CD4-positive, alpha-beta T cell treated with Interleukin-17A for 4 hours (primary cell): ENCODE data around the gene TECPR1.
"Not testable (repeated sequence)": the region's sequence is repeated elsewhere in the genome, so short reads cannot be mapped to it uniquely, and the experiment has no call there.

Experiments
- DNase-seq: peaks from one replicate; pipeline ENCODE4 v3.0.0-alpha.2; 2020; ENCODE audit warnings: mixed read lengths

Gene TECPR1

DNA sequence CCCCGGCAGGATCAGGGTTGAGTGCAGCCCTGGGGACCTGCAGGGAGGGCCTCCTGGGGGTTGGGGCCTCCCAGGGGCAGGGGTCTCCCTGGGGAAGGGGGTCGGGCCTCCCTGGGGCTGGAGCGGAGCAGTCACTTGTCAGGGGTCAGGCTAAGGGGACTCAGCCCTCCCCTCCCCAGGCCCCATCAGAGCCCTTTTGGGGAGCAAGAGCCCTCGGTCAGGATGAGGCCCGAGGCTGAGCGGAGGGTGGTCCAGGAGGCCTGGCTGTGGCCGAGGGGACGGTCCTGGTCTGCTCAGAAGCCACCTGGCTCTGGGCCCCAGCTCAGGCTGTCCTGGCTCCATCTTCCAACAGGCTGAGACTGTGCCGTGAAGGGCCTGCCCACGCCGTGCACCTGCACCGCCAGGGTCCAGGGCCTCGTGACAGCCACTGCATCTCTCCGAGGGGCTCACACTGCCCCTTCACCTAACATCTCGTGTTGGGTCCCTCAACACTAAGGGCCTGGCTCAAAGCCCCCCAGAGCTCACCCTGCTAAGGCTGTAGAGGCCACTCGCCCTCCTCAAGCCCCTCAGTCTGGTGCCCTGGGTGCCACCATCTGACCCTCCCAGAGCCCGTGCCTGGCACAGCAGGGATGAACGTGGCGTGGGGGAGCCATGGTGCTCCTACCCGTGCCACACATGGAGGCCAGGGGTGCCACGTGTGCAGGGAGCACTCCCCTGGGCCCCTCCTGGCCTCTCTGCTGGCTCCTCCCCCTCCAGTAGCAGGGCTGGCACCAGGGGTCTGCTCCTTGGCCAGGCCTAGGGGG, 27.9 kb downstream of the TECPR1 start:
- no peak for DNase-seq

DNA sequence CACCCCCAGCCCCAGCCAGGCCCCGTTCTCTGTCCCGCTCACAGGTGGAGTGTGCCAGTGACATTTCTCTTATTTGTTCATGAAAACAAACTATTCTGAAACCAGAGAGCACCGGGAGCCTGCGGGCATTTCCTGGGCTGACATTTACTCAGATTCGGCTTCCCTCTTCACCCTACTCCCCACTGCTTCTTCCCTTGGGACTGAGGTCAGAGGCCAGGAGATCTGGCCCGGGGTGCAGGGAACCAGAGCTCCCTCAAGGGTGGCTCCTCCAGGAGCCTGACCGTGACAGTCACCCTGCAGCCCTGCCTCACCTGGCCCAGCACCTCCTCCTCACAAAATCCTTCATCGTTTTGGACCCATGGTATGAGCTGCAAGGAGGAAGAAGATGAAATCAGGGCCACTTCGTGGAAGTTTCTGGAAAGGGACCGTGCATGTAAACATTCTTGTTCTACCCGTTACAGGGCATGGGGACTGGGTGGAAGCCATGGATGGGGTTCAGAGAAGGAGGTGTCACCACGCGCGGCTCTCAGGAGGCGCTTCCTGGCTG, 28.6 kb downstream of the TECPR1 start:
- DNase-seq = no peak

DNA sequence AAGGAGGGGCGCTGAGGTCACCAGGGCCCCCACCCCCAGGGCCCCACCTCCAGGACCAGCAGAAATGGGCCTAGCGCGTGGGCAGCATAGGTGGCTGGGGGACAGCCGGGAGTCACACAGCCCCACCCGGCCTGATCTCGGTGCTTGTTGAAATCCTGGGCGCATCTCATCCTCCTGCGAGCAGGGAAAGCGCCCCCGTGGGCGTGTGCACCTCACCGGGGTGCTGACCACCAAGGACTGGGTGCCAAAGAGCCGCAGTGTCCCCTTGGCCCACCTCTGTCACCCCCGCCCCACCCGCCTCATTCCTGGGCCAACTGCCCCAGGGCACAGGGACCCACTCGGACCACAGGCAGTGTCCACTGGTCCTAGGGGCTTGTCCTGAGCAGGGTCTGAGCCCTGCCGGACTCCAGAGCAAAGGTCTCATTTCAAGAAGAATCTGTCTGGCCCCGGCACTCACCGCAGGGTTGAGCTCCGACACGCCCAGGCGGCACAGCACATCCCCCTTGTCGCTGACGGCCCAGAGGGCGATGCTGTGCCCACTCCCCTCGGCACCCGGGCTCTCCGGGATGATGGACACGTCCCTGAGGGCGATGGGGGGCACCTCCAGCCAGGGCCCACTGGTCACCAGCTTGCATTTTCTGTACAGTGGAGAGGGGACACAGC, 29.4 kb downstream of the TECPR1 start:
- DNase-seq = no peak

DNA sequence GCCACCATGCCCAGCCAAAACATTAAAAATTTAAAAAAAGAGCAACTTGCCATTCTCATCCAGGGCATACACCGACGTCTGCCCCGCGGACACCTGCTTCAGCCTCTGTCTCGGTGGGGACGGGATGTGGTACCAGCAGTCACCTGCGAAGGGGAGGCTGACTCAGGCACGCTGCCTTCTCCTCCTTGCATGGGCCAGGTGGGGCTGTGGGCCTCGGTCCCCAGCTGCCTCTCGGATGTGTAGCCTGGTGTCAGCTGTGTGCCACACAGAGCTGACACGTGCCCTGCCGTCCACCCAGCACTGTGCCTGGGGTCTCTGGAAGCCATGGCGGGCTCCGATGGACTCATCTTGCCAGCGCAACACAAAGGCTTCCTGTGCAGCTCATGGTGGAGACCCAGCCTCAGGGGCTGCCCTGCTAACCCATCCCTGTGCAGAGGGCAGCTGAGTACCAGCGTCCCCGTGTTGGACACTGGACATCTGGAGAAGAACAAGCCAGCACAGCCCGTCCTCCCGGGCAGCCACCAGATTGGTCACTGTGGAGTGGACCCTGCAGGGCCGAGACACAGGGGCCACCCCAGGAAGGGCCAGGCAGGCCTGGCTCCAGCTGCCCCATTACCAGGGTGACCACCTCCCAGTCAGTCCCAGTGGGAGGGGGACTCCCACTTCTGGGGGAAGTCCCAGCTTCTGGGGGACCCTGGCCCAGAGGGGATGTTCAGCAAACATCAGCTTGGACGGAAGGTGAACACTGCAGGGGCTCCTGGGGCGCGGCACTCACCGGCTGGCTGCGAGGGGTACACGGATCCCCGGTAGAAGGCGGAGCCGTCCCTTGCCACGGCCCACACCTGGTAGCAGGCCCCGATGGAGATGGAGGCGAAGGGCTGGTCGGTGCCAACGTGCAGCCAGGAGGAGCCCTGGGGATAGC, 30.2 kb downstream of the TECPR1 start:
- no peak for DNase-seq

DNA sequence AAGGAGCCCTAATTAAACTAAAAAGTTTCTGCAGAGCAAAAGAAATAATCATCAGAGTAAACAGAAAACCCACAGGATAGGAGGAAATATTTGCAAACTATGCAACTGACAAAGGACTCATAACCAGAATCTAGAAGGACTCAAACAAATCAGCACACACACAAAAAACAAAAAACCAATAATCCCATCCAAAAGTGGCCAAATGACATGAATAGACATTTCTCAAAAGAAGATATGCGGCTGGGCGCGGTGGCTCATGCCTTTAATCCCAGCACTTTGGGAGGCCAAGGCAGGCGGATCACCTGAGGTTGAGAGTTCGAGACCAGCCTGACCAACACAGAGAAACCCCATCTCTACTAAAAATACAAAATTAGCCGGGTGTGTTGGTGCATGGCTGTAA, 32.6 kb downstream of the TECPR1 start:
- not testable (repeated sequence) for DNase-seq

DNA sequence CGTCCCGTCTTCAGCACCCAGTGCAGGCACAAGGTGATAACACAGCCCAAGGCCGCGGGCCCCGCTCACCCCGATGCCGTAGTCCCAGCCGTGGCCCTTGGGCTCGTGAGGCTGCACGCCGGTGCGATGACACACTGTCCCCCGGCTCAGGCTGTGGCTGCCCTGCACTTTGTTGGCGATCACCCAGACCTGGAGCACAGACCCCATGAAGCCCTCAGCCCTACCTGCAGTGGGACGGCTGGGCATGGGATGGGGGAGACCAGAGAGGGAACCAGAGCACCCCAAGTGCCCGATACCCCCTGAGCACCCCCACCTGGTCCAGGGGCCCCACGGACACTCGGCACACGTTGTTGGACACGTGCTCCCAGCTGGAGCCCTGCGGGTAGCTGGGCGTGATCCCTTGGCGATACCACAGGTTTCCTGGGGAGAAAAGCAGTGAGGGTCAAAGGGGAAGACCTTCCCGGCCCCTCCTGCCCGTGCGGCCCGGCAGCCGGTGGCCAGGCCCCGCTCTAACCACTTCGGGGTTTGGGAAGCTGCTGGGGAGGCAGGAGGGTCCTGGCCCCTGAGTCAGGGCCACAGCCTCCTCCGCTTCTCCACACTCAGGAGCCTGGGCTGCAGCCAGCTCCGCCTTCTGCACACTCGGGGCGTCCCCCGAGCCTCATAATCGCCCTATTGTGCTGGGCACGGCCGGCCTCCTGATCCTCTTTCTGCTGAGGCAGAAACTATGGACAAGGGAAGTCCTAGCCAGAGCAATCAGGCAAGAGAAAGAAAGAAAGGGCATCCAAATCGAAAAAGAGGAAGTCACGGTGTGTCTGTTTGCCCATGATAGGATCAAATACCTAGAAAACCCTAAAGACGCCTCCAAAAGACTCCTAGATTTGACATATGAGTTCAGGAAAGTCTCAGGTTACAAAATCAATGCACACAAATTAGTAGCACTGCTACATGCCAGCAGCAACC, 34.1 kb downstream of the TECPR1 start:
- DNase-seq = no peak

DNA sequence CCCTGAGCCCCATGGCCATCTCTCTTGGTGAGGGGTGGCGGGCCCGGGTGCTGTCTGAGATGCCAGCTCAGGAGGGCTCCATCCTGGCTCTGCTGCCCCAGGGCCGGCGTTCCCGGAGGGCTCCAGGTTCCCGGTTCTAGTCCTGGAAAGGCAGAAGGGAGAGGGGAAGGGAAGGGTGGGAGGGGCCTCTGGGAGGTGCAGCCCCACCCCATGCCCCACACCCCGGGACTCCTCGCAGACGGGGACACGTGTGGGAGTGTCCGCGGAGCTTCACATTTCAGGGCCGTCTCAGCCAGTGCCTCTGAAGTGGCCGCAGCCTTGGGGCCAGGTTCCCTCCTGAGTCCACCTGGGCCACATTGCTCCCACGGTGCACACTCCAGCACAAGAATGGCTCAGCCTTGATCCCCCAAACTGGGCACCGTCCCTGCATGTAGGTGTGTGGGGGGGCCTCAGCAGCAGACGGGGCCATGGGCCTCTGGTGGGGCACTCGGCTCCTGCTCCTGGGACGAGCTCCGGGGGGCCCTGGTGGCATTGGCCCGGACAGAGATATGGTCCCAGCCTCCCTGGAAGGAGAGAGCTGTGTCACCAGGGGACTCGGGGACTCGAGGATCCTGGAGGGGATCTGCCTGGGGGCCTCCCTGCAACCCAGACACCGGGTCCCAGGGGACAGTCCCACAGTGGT, 35.0 kb downstream of the TECPR1 start:
- DNase-seq = no peak

DNA sequence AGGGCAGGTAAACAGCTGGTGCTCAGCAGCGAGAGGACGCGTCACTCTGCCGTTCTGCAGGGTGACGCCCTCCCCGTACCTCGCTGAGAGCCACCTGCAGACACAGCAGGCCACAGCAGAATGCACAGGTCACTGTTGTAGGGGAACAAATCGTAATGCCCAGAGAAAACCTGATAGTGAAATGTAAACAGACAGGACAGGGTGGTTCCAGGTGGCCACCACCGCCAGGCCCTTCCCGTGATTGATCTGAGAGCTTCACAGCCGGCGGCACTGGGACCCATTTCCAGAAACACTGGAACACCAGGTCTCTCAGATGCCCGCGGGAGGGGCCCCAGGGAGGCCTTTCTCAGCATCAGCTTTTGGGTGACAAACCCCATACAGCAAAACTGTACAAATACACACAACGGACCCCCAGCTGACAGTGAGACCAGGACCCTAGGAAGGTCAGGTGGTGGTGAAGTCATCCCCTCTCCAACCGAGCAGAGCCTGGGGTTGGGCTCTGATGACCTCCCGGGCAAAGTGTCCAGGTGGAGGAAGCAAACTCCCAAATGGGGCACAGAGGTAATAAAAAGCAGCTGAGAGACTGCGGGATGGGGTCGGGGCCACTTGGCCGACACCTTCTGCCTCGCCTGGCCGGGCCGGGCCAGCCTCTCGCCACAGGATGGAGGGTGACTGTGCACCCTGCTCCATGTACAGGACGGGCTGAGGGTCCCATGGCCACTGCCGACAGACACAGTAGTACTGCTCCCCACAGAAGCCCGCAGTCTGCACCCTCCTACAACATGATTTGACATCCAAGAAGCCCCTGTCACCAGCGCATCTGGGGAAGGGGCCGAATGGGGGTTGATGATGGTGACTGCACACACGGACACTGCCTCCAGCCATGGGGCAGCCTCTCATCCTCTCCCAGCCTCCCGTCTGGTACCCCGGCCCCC, 36.2 kb downstream of the TECPR1 start:
- DNase-seq = no peak

DNA sequence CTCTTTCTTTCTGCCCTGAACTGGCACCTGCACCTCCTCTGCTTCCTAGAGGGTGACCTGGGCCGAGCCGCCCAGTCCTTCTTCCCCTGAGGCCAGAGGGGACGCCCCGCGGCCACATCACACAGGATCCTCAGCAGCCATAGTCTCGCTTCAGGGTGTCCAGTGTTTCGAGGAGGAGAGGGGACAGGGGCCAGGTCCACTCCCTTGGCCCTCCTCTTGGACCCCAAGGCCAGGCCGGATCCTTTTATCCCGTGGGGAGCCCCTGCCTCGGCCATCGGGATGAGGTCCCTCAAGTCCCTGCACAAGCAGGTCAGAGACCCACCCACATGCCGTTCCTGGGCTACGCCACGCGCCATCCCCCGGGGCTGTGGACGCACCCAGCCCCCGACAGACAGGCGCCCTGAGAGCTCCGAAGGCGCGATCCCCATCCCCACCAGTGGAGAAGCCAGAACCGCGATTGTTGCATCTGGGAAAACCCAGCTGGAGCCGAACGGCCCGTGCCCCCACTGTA, 37.2 kb downstream of the TECPR1 start:
- DNase-seq = no peak

DNA sequence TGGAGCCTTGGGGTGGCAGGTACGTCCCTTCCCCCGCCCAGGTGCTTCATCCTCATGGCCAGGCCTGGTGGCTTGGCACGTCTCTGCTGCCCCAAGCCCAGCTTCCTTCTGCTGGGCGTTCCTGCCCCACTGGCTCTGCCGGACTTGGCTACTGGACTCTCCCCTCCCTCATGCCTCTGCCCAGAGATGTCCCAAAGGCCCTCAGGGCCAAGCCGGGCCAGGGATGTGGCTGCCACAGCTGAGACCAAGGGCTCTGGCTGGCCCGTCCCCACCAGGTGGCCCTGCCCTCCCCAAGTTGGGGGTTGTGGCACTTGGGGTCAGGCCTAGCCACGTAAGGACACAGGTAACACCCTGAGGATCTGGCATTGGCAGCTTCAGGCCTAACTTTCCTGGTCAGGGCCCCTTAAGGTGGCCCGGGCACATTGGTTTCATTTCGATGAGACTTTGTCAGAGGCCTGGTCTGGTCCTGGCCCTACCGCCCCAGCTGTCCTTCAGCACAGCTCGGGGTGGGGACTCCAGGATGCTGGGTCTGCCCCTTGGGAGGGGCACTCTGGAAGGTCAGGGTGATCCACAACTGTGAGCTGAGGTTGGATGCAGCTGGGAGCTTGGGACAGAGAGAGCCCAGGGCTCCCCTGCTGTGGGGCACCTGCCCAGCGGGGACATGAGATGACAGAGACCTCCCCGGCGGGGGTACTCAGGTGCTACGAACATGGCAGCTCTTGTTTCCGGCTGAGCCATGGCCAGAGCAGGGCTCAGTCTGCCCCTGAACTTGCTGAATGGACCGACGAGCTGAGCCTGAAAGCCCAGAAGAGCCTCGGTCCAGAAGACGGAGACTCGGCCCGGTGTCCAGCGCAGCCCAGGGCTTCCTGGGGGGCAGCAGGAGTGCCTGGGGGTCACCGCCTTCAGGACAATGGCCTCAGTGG, 37.9 kb downstream of the TECPR1 start:
- no peak for DNase-seq

DNA sequence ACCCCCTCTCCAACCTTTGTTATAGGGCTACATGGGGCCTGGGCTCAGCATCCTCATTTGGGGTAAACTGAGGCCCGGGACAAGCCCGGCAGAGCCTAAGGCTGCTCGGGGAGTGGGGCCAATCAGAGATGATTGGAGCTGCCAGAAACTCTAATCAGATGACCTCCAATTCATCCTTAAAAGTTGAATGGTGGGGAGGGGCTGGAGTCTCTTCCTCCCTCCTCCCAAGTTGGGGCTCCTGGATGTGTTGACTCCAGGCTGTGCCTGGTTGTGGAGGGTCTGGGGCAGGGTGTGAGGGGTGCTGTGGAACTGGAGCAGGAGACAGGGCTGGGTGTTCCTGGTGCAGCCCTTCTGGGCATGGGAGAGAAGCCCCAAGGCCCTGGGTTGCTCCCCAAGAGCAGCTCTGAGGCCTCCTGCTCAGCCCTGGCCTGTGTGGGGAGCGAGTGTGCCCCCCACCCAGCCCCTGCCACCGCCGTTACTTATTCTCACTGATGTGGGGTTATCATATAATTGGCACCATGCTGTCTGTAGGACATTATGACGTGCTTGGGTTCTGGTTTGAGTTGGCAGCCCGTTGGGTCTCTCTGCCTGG, 38.6 kb downstream of the TECPR1 start:
- DNase-seq = no peak

DNA sequence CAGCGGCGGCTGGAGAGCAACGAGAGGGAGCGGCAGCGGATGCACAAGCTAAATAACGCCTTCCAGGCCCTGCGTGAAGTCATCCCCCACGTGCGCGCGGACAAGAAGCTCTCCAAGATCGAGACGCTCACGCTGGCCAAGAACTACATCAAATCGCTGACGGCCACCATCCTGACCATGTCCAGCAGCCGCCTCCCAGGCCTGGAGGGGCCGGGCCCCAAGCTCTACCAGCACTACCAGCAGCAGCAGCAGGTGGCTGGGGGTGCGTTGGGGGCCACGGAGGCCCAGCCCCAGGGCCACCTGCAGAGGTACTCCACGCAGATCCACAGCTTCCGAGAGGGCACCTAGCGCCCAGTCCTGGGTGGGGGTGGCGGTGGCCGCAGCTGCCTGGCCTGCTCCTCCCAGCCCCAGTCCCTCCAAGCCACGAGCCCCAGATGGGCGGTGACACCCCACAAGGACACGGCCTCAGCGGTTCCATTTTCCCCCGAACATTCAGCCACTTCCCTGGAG, 39.4 kb downstream of the TECPR1 start:
- DNase-seq = no peak

DNA sequence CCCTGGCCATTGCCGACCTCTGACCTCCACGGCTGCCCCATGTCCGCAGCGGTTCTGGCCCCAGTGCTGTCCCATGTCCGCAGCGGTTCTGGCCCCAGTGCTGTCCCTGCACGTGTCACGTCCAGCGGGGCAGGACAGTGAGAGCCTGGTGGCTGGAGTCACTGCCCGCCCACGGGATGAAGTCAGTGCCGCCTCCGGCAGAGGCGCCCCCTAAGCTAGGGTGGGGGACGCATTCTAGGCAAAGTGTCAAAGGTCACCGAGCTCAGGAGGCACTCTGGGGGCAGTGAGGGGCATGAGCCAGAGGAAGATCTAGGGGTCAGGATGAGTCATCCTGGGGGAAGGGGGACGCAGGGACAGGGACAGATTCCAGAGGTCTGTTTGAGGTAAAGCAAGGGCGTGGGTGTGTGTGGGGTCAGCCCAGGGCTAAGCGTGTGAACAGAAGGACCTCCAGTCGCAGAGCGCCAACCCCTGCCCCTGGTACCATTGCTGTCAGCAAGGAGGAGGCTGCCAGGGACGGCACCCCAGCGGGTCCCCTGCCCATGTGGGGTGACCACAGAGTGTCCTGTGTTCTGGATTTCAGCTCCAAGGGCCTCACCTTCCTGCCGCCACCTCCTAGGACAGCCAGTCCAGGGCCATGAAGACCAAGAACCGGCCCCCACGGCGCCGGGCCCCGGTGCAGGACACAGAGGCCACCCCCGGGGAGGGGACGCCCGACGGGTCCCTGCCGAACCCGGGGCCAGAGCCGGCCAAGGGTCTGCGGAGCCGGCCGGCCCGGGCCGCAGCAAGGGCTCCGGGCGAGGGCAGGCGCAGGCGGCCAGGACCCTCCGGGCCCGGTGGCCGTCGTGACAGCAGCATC, 40.1 kb downstream of the TECPR1 start:
- DNase-seq = no peak

DNA sequence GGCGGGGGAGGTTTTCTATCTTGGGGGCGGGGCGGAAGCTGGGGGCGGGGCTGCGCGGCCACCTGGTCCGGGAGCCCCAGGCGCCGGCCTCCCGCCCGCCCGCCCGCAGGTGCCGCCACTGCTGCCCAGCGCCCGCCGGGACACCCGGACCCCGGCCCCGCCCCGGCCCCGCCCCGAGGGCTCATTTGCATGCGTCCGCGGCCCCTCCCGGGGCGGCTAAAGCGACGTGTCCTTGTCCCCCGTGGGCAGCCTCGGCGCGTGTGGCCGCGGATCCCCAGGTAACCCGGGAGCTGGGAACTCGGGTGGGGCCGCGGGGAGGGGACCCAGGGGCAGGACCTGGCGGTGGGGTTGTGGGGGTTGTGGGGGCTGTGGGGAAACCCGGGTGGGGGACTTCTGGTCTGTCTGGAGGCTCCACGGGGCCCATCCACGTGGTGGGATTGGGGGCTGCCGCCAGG, 40.8 kb downstream of the TECPR1 start, which contains the start of gene BHLHA15:
TSS of gene BHLHA15 (plus strand) at position 219 of the 455 bp plus-strand sequence. CDS start 871 bp downstream, outside the sequence.
- DNase-seq = peak; percentile 60

DNA sequence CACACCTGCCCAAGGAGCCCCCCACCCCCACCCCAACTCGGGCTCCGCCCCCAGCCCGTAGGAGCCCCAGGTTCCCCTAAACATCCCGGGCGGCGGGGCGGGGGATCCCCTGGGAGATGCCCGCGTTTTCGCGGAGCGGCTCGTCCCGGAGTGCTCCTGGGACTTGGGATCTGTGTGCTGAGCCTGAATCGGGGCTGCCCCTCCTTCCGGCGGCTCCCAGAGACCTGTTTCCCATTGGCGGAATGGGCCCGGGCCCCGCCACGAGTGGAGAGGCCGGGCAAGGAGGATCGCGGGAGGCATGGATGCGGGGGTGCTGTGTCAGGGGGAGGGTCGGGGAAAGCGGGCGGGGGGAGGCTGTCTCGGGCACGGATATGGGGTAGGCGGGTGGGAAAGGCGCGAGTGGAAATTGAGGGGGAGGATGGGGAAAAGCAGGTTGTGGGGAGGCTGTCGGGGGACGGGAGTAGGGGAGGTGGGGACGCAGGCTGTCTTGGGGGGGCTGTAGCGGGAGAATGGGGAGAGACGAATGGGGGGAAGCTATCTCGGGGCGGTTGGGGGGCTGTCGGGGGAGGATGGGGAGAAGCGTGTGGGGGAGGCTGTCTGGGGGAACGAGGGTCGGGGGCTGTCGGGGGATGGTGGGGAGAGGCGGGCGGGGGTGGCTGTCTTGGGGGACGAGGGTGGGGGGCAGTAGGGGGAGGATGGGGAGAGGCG, 41.4 kb downstream of the TECPR1 start:
- DNase-seq = no peak
